Duodenal mucosa (tissue), 2 donors: Measurements from ENCODE around the gene MTHFD1L.

ENCODE experiments used
- H3K27ac ChIP-seq: one replicate; pipeline ENCODE4 v1.7.0; 2013; ENCODE audit warnings: low read depth, low read length
- H3K27me3 ChIP-seq, 2 donors: one replicate each; pipeline ENCODE4 v1.7.0; 2013; ENCODE audit warnings: low read length in 2 of 2, control low read depth in 1 of 2; ENCODE audit not compliant: insufficient read depth in 2 of 2, control insufficient read depth in 1 of 2
- H3K36me3 ChIP-seq, 2 donors: one replicate each; pipeline ENCODE4 v1.7.0; 2013; ENCODE audit warnings: low read length in 2 of 2, control low read depth in 1 of 2; ENCODE audit not compliant: insufficient read depth in 2 of 2, control insufficient read depth in 1 of 2
- H3K4me1 ChIP-seq, 2 donors: one replicate each; pipeline ENCODE4 v1.7.0; 2013; ENCODE audit warnings: low read length in 2 of 2, control low read depth in 1 of 2; ENCODE audit not compliant: insufficient read depth in 2 of 2, control insufficient read depth in 1 of 2
- H3K4me3 ChIP-seq, 2 donors: one replicate each; pipeline ENCODE4 v1.7.0; 2013; ENCODE audit warnings: low read length in 2 of 2, low read depth in 1 of 2
- H3K9ac ChIP-seq, 2 donors: one replicate each; pipeline ENCODE4 v1.7.0; 2013; ENCODE audit warnings: low read length in 2 of 2, low read depth in 1 of 2
- H3K9me3 ChIP-seq, 2 donors: one replicate each; pipeline ENCODE4 v1.7.0; 2013; ENCODE audit warnings: low read length in 2 of 2, control low read depth in 1 of 2; ENCODE audit not compliant: control insufficient read depth in 1 of 2

The MTHFD1L gene

GRCh38 chr6:150979826-150980350 lies 114.4 kb downstream of the MTHFD1L start:
- Histone ChIP-seq H3K36me3 (no peaks in the 10 kb centered on the region), H3K27me3 (no peaks in the 10 kb centered on the region), H3K4me1 (no peaks in the 10 kb centered on the region), H3K9me3 (no peaks in the 10 kb centered on the region), H3K4me3 (no peak overlapping the region), H3K9ac (no peak overlapping the region), H3K27ac (no peak overlapping the region)

- no peaks in the 10 kb centered on the region for H3K9me3 ChIP-seq
- H3K27ac ChIP-seq = no peak overlapping the region
- no peaks in the 10 kb centered on the region for H3K36me3 ChIP-seq
- no peaks in the 10 kb centered on the region for H3K4me1 ChIP-seq
- no peaks in the 10 kb centered on the region for H3K27me3 ChIP-seq
- no peak overlapping the region for H3K9ac ChIP-seq
- no peak overlapping the region for H3K4me3 ChIP-seq
Measured at GRCh38 chr6:150981095-150981494, 115.6 kb downstream of the MTHFD1L start.

GRCh38 chr6:150981669-150982068 lies 116.2 kb downstream of the MTHFD1L start:
- Histone ChIP-seq H3K9ac (no peak overlapping the region), H3K9me3 (no peaks in the 10 kb centered on the region), H3K27ac (no peak overlapping the region), H3K4me1 (no peaks in the 10 kb centered on the region), H3K36me3 (no peaks in the 10 kb centered on the region), H3K4me3 (no peak overlapping the region), H3K27me3 (no peaks in the 10 kb centered on the region)

- Histone ChIP-seq H3K27ac (no peak overlapping the region), H3K36me3 (no peaks in the 10 kb centered on the region), H3K9ac (no peak overlapping the region), H3K4me1 (no peaks in the 10 kb centered on the region), H3K4me3 (no peak overlapping the region), H3K27me3 (no peaks in the 10 kb centered on the region), H3K9me3 (no peaks in the 10 kb centered on the region)
Measured at GRCh38 chr6:150987371-150987828, 121.9 kb downstream of the MTHFD1L start.

GRCh38 chr6:150987855-150988464 lies 122.5 kb downstream of the MTHFD1L start:
- H3K9me3 ChIP-seq = no peaks in the 10 kb centered on the region
- no peak overlapping the region for H3K9ac ChIP-seq
- H3K4me3 ChIP-seq = no peak overlapping the region
- H3K4me1 ChIP-seq = no peaks in the 10 kb centered on the region
- no peak overlapping the region for H3K27ac ChIP-seq
- no peaks in the 10 kb centered on the region for H3K36me3 ChIP-seq
- no peaks in the 10 kb centered on the region for H3K27me3 ChIP-seq

- no peaks in the 10 kb centered on the region for H3K4me1 ChIP-seq
- peaks cover 0 to 5% of the 10 kb centered on the region in 2 donors for H3K36me3 ChIP-seq
- no peaks in the 10 kb centered on the region for H3K9me3 ChIP-seq
- H3K9ac ChIP-seq = no peak overlapping the region
- H3K27me3 ChIP-seq = no peaks in the 10 kb centered on the region
- H3K27ac ChIP-seq = no peak overlapping the region
- no peak overlapping the region for H3K4me3 ChIP-seq
Measured at GRCh38 chr6:150991487-150991886, 126.0 kb downstream of the MTHFD1L start.

GRCh38 chr6:150992262-150992661 lies 126.8 kb downstream of the MTHFD1L start:
- Histone ChIP-seq H3K27ac (no peak overlapping the region), H3K9me3 (no peaks in the 10 kb centered on the region), H3K36me3 (peaks cover 0 to 5% of the 10 kb centered on the region in 2 donors), H3K27me3 (no peaks in the 10 kb centered on the region), H3K4me3 (no peak overlapping the region), H3K9ac (no peak overlapping the region), H3K4me1 (no peaks in the 10 kb centered on the region)

GRCh38 chr6:150992703-150993102 lies 127.2 kb downstream of the MTHFD1L start:
- Histone ChIP-seq H3K27ac (no peak overlapping the region), H3K9me3 (no peaks in the 10 kb centered on the region), H3K4me3 (no peak overlapping the region), H3K9ac (no peak overlapping the region), H3K36me3 (peaks cover 0 to 5% of the 10 kb centered on the region in 2 donors), H3K27me3 (no peaks in the 10 kb centered on the region), H3K4me1 (no peaks in the 10 kb centered on the region)

- H3K27ac ChIP-seq = no peak overlapping the region
- peaks cover 0 to 5% of the 10 kb centered on the region in 2 donors for H3K36me3 ChIP-seq
- H3K9me3 ChIP-seq = no peaks in the 10 kb centered on the region
- no peaks in the 10 kb centered on the region for H3K4me1 ChIP-seq
- H3K9ac ChIP-seq = no peak overlapping the region
- H3K27me3 ChIP-seq = no peaks in the 10 kb centered on the region
- H3K4me3 ChIP-seq = no peak overlapping the region
Measured at GRCh38 chr6:150993253-150993652, 127.8 kb downstream of the MTHFD1L start.

GRCh38 chr6:150994026-150994425 lies 128.5 kb downstream of the MTHFD1L start:
- Histone ChIP-seq H3K36me3 (peaks cover 0 to 5% of the 10 kb centered on the region in 2 donors), H3K9ac (no peak overlapping the region), H3K9me3 (no peaks in the 10 kb centered on the region), H3K27ac (no peak overlapping the region), H3K4me1 (no peaks in the 10 kb centered on the region), H3K27me3 (no peaks in the 10 kb centered on the region), H3K4me3 (no peak overlapping the region)
